Measurements from ENCODE around the gene CHD1.

GRCh38 chr5:98930972-98931762, 2.4 kb upstream of the CHD1 start:
- TF ChIP-seq CTCF (IDR thresholded peaks at IDR 0.05 in 4 of 5, conservative IDR thresholded peaks at IDR 0.05 in 1 of 5): no peak
- no peak for TF ChIP-seq POLR2A (IDR thresholded peaks at IDR 0.05)
